CD4-positive, alpha-beta T cell treated with Interleukin-2 at 100 ng/mL for 4 hours (primary cell): ENCODE data around the gene NDUFAF7.
A peak's percentile ranks its signal among the peaks of the same experiment; 100 is the strongest.
"Not testable (repeated sequence)": the region's sequence is repeated elsewhere in the genome, so short reads cannot be mapped to it uniquely, and the experiment has no call there.

Experiments
- DNase-seq: peaks from one replicate; pipeline ENCODE4 v3.0.0-alpha.2; 2020; ENCODE audit warnings: low spot score

Gene NDUFAF7

DNA sequence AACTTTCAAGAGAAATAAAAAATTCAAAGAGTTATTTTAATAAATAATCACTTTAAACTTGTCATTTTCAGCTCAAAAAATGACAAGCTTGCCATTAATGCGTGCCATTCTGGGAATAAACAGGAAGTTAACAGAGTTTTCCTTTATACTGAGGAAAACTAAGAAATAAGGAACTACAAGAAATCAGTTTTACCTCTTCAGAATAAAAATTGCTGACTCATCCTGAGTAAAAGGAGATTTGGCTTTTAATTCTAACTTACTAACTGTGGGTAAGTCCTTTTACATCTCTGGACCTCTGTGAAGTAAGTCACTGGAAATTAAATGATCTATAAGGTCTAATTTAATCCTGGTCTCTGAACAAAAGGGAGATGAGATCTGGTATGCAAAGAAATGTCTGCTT lies 16.2 kb upstream of the NDUFAF7 start:
- DNase-seq, result no peak

DNA sequence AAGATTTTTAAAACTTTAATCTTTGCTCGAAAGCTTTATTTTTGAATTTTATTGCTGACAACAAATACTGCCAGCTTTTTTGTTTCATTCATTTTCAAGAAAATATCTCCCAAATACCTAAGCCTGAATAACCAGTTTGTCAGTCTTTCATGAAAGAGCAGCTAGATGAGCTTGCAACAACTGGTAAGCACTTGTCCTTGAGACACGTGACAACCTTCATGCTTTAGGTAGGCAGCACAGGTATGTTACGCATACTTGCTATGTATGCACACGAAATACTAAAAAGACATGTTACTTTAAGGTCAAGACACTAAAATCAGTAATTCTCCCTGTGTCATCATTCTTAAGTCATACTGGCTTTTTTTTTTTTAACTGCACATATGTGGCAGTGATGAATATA lies 12.4 kb upstream of the NDUFAF7 start:
- DNase-seq, result no peak

DNA sequence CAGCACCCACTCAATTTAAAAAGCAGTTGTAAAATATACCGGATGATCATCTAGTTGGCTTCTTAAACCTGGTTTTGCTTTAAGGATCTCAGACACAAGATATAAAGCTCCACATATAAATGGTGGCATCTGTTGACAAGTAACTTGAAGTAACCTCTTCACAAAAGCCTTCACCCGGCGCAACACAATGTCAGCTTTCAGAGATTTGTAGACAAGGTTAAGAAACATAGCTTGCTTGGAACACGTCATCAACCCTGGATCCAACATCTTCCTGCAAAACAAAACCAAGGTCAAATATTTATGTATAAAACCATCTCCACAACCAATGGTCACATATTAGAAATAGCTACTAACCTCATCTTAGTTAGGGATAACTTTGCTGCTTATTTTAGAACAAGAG lies 8.3 kb upstream of the NDUFAF7 start:
- no peak for DNase-seq

DNA sequence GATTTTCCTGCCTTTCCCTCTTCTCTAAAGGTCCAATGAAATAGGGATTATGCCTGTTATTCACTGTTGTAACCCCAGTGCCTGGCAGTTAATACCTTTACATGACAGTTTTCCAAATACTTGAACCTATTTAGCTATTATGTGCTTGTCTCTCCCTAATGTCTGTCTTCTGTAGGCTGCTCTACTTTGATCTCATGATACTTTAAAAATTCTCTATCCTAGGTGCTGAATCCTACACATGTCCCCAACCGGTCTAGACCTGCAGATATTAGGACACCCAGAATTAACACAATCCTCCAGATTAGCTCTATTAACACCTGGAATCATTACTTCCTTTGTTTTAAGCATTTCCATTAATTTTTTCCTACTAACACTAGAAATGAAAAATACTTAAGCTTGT lies 7.4 kb upstream of the NDUFAF7 start:
- DNase-seq, result no peak

DNA sequence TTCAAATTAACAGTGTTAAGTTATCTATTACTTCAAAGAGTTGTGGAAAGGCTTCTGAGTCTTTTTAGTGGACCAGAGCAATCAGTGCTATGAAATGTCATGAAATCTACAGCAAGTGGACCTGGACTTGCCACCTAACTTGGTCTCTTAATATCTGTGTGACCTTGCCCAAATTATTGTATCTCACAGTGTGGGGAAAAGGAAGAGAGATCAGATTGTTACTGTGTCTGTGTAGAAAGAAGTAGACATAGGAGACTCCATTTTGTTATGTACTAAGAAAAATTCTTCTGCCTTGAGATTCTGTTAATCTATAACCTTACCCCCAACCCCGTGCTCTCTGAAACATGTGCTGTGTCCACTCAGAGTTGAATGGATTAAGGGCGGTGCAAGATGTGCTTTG lies 6.3 kb upstream of the NDUFAF7 start:
- DNase-seq, result not testable (repeated sequence)

DNA sequence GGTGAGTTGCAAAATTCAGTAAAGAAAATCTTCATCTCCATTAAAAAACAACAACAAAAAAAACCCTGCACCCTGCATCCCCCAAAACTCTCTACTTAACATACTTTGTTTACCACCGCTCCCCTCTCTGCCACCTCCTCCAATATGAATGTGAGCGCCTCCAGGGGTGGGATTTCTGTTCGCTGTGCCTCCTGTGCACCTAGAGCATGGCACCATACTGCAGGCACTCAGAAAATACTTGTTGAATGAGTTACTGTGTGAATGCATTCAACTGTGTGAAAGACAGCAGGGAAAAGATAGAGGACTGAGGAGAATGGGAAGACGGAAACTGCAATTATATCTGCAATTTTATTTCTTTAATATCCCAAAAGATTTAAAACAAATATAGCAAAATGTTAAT lies 4.6 kb upstream of the NDUFAF7 start:
- DNase-seq, result no peak

DNA sequence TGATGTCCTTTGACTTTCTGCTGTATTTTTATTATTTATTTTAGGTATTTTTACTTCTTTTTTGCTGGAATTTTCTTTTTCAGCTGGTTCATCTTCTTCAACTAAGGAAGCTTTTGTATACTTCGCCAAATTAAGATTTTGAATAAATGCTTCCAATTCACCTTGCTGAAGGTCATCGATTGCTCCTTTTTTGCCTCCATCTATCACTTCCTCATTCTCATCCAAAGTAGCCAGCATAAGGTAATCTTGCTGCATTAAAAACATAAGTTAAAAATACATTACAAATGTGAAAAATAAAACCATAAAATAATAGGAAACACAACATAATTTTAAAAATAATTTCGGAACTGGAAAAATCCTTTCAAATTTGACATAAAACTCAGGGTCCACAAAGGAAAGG lies 2.7 kb upstream of the NDUFAF7 start:
- no peak for DNase-seq

DNA sequence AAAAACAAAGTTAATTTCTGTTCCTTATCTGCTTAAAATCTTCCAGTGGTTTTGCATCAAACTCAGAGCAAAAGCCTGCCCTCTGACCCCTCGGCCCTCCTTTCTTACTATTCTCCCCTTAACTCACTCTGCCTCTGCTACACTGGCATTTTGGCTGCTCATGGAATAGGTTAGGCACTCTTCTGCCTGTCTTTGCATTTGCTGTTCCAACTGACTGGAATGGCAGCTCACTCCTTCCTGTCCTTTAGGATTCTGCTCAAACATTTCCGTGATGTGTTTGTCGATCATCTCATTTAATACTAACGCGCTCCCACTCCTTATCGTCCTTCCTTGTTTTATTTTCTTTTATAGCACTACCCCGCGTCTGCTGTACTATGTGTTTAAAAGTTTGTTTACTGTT lies 877 bp upstream of the NDUFAF7 start:
- no peak for DNase-seq

DNA sequence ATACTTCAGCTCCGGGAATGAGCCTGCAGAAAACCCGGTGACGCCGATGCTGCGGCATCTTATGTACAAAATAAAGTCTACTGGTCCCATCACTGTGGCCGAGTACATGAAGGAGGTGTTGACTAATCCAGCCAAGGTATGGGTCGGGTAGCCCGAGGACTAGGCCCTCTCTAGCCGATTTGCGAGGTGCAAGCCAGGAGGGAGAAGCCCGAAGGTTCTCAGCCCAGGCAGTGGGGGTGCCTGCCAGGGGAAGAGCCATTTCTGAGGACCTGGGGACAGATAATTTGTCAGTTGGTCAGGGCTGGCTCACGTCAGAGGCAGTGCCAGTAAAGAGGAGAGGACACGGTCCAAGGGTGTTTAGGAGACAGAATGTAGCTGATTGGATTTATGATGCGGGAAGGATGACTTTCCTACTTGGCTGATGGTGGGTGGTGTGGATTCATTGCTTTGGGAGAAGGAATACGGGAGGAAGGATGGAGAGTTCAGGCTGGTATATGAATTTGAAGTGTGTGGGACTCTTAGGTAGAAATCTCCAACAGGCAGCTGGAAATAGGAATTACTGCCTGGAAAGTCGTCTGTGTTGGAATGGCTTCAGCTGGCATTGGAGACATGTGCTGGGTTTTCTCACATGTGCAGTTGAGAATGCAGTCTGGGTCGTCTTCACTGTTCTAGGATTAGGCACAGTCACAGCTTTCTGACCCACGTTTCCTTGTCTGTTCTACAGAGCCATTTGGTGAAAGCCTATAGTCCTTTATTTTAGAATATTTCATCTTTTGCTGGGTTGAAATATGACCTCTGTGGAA lies 874 bp downstream of the NDUFAF7 start:
- DNase-seq, result no peak

DNA sequence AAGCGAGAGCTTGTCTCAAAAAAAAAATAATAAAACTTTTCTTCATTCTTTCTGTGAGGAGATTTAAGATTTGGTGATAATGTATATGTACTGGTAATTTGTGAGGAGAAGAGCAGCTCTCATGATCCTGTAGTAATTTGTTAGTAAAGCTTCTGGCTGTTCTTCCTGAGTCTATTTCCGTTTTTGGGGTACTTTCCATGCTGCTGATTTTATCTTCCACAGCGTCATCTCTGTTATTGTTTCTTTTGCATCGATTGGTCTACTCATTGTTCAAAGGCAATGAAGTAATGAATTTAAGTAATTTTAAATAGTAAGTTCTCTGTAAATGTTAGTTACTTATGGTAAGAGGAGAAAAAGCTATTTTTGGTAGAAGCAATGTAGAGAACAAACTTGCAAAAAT lies 12.0 kb downstream of the NDUFAF7 start:
- peak; percentile 39 for DNase-seq

DNA sequence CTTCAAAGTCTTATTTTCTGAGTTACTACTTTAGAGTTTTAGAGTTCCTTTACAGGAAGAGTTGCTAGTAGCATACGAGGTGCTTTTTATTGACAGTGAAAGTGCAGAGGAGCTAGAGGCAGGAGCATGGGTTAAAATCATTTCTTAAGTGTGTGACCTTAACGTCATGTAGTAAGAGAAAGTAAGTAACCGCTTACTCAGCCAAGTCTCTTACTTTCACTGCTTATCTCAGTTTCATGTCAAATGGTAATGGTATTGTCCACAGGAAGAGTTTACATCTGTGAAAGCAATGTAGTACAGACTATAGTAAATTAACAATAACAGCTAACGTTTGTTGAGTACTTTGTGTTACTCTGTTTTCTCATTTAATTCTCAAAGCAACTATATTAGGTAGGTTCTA lies 12.6 kb downstream of the NDUFAF7 start:
- DNase-seq, result no peak

DNA sequence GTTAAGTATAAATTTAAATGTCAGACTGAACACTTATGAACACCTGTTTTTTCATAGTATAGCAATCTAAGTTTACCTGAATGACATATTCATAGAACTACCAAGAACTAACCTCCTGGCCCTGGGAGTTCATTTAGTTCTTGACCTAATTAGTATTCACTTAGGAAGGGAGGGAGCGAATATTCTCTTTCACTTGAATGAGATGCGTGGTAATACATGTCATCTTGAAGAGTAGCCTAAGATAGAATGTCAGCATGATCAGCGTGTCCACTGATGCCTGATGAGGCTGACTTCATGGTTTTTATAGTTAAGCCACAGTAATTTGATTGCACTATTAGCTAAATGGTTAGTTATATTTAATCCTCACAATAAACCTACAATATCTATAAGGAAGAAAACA lies 13.3 kb downstream of the NDUFAF7 start:
- no peak for DNase-seq

DNA sequence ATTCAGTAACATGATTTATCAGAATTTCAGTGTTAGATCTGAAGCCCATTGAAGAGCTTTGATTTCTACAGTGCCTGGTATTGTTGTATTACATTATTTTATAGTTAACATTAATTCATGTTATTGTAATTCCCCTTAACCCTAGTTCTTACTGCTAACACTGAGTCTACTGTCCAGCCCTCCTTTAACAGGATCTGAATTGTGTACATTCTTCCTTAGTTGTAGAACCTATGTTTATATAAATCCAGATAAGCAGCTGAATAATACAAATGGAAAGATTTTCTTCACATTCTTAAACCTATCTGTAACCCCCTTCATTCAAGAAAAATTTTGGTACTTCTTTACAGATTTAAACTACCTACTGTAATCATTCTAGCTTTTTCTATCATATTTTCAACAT lies 14.7 kb downstream of the NDUFAF7 start:
- no peak for DNase-seq

DNA sequence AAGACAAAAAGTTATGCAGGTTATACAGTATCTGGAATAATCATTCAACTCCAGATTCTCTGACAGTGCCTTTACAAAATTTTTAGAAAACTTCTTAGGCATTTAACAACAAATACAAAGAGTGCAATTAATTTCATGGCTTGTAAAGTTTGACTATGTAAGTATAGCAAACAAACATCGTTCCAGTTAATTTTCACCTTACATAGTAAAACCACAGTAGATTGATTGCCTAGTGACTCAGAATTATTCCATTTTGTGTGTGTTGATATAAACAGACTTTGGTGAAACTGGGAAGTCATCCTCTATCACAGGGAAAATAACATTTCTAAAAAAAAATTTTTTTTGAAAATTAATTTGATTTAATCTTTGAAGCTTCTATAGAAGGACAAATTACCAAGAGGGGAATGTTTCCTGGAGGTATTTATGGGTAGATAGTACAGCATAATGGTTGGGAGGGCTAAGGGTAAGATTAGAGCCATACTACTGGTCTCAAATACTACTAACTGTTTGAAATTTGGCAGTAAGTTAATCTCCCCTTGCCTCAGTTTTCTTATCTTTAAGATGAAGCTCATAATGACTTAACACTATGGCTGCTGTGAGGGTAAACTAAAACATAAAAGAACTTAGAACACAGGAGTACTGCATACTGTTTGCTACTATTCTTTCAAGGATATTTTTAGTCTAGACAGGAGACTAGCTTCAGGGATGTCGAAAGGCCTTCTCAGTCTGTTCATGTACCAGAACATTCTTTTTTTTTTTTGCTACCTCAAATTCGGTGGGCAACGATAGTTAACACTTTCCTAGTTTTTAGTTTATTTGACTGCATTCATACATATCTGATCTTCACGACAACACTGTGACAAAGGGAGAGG lies 19.6 kb downstream of the NDUFAF7 start:
- no peak for DNase-seq

DNA sequence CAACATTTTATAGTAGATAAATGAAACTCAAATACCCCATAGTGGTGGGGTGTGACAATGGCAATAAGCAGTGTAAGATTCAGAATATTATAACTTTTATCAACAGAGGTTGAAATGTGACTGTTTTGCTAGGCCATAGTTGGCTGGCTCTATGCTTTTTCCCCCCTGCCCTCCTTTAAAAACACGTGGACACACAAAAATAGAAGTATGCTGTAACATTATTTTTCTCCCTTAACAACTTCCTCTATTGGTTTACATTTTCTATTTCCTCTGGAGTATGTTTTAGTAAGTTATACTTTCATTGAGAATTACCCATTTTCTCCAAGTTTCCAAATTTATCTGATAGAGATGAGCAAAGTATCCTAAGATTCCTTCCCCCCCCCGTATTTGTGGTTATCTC lies 31.1 kb downstream of the NDUFAF7 start:
- DNase-seq, result no peak

DNA sequence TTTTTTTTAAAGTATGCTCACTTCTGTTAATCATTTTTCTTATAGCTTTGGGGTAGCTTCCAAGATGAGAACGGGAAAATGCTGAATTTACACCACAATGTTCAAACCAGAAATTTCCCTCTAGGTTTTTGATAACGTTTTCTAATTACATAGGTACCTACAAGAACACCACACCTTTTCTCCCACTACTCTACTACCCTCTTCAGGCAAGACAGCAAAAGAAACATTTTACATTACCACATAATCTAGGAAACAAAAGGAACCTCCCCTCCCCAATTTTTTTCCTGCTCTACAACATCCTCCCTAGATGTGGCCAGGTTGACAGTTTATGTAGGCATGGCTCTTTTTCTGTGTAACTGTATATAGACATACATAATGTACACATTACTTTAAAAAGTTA lies 32.4 kb downstream of the NDUFAF7 start:
- DNase-seq, result no peak

DNA sequence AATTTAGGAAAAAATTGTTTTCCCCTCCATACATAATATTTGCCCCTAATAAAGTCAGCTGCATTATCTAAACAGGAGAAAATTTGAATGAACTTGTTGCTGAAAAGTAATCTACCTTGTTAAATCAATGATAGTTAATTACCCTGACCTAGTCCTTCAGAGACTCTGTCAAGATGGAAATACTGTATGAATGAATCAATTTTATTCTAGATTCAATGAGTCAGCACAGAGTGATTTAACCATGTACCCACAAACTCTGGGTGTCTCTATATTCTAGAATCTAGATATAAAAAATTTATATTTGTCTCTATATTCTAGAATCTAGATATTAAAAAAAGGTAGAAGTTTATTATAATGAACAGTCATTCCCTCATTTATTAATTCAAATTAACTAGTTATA lies 36.2 kb downstream of the NDUFAF7 start:
- no peak for DNase-seq

DNA sequence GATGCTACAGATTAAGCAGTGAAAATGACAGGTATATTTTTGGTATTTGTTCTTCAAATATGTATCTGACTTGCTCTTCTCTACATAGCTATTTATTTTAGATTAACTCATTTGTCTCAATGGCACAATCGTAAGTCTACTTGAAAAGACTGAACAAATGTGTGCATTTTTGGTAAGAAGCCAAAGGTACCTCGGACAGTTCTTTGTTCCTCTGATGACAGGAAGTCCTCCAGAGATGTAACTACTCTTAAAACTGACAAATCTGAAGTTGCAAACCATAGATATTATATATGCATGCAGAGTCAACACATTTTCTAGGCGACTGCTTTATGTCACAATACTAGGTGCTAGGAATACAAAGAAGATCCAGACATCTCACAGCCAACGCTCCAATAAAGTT lies 36.7 kb downstream of the NDUFAF7 start:
- no peak for DNase-seq

DNA sequence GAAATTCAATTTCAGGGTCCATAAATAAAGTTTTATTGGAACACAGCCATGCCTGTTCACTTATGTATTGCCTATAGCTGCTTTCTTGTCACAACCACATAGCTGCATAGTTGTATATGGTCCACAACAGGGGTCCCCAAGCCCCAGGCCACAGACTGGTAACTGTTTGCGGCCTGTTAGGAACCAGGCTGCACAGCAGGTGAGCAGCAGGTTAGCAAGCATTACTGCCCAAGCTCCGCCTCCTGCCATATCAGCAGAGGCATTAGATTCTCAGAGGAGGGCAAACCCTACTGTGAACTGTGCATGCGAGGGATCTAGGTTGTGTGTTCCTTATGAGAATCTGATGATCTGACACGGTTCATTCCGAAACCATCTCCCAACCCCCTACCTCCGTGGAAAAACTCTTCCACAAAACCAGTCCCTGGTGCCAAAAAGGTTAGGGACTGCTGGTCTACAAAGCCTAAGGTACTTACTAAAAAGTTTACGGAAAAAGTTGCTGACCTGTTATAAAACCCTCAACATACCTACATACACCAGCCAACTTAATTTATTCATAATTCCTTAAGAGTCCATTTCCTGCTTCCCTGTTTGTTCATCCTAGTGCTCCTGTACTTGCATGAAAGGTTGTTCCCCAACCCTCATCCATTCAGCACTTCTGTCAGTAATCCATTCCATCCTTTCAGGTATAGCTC lies 40.1 kb downstream of the NDUFAF7 start:
- DNase-seq, result no peak

DNA sequence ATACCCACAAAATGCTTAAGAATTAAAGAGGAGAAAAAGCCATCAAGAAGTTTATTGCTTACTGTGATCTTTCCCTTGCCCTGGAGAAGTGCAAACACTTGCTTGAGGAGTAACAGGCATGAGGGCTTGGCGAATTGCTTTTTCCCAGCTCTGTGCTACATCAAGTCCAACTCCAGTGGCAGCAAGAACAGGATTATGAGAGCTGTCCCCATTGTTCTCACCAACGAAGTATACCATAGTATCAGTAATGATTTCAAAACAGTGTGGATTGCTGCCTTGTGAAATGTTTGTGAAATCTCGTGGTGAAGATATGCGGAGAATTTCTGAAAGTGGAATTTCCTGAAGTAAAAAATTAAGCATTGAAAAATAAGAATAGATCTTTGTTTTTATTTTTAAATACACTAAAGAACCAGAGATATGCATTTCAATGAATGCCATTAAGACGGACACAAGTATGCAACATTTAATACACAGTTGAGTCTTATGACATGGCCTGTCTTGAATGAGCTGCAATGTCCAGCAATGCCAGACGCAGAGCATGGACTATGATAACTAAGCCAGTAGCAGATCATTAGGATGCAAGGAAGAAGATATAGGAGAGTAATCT lies 43.0 kb downstream of the NDUFAF7 start:
- DNase-seq, result no peak

DNA sequence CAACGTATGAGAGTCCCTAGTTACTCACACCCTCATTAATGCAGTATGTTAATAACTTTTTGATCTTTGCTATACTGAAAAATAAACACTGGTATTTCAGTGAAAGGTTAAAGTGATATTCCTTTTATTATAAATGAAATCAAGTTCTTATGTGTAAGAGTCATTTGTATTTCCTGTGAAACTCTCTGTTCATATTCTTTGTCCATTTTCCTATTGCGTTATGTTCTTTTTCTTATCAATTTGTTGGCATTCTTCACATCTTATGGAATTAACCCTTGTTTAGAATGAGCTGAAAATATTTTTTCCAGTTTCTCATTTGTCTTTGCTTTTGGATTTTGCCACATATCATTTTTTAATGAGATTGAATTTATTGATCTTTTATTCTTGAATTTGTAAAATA lies 44.8 kb downstream of the NDUFAF7 start:
- DNase-seq, result no peak

DNA sequence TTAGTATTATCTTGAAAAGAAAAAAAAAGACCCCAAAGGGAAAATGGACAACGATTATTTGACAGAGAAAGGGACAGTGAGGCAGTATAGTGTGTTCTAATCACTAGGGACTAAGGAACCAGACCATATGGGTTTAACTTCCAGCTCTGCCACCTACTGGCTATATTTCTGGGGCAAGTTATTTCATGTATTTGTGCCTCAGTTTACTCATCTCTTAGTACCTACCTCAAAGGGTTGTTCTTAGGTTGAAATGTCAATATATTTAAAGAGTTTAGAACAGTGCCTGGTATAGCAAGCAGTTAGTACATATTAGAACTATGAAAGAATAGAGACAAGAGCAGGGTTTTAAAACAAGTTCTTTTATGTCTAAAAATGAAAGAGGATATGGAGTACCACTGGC lies 50.5 kb downstream of the NDUFAF7 start:
- no peak for DNase-seq

DNA sequence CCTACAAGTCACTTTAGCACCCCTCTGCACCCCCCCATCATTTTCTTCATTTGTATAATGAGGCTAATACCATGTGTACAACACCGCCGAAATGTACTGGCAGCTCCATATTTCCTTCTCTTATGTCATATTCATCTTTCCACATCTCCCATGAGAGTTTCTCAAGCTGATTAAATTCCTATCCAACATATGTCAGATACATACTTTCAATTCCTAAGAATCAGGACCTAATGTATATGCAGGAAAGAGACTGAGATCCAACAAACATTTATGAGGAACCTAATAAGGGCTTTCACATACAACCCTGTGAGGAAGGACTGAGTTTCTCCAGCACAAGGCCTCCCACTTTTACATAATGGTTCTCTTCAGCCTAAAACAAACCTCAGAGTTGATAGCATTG lies 51.3 kb downstream of the NDUFAF7 start:
- no peak for DNase-seq
